Osteocyte (in vitro differentiated cells): ENCODE results near the gene ADAM20. TPM values are rescaled to one million over a fixed set of nuclear protein-coding genes. Genes with fewer than 3 reads are reported as not detected.

Experiments used
- DNase-seq: peaks from one replicate; pipeline ENCODE4 v3.0.0; 2021; ENCODE audit warnings: mixed read lengths; ENCODE audit not compliant: unreplicated experiment; ENCODE audit errors: extremely low spot score
- H3K27ac Mint-ChIP-seq: one replicate; pipeline ENCODE4 v1.8.0; 2021; ENCODE audit warnings: mild to moderate bottlenecking, mixed read lengths; ENCODE audit not compliant: unreplicated experiment
- H3K27me3 Mint-ChIP-seq: one replicate; pipeline ENCODE4 v1.8.0; 2021; ENCODE audit warnings: mixed read lengths; ENCODE audit not compliant: unreplicated experiment
- H3K36me3 Mint-ChIP-seq: one replicate; pipeline ENCODE4 v1.8.0; 2021; ENCODE audit warnings: mixed read lengths; ENCODE audit not compliant: unreplicated experiment
- H3K4me1 Mint-ChIP-seq: one replicate; pipeline ENCODE4 v1.8.0; 2021; ENCODE audit warnings: mixed read lengths; ENCODE audit not compliant: unreplicated experiment
- H3K4me3 Mint-ChIP-seq: one replicate; pipeline ENCODE4 v1.8.0; 2021; ENCODE audit warnings: mild to moderate bottlenecking, moderate library complexity, mixed read lengths; ENCODE audit not compliant: unreplicated experiment
- H3K9me3 Mint-ChIP-seq: one replicate; pipeline ENCODE4 v1.8.0; 2021; ENCODE audit warnings: mixed read lengths; ENCODE audit not compliant: unreplicated experiment
- long read RNA-seq: library from polyadenylated mRNA; unstranded; transcript quantifications from one replicate; pipeline ENCODE4 v2.0.0, GENCODE V29; 2021
- total RNA-seq: library from RNA; stranded (reverse); gene quantifications from 2 replicates; pipeline ENCODE4 v1.2.1, GENCODE V29; 2021
- TF ChIP-seq, protein P1 (sequence below): fragments of 200-600 bp; sonication (generic); IDR thresholded peaks from 2 replicates; pipeline ENCODE4 v1.5.0; 2021; ENCODE audit warnings: antibody characterized with exemption, mild to moderate bottlenecking, moderate library complexity

The ADAM20 gene
- 0.86 and 1.2 TPM in 2 replicates for total RNA-seq
- long read RNA-seq = 0 reads

DNA sequence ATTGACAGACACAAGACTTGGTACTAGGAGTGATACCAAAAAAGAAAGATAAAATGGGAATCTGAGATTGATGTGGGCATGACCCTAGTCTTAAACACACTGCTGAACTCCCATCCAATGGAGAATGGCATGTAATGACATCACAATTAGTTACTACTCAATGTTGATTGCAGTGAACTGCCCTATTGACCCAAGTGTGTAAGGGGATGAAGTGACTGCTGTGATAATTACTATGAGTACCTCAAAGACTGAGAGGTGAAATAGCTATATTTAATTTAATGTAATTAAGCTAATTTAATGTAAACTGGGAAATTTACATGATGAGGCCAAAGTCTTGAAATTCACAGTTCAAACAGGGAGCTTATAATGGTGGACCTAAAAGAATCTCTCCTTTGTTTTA is at the start of gene ADAM20:
Gene ADAM20, minus strand, starts transcription at position 101 of the 400 bp plus-strand sequence. CDS start 10,247 bp downstream, outside the sequence.
- Mint-ChIP-seq H3K27me3 (no peaks in the 10 kb centered on the region), H3K27ac (no peak within 1 kb of the TSS), H3K4me1 (no peaks in the 10 kb centered on the region), H3K4me3 (no peak within 1 kb of the TSS), H3K9me3 (peaks cover 28% of the 10 kb centered on the region), H3K36me3 (peaks cover 33% of the 10 kb centered on the region)
- TF ChIP-seq, protein P1, sequence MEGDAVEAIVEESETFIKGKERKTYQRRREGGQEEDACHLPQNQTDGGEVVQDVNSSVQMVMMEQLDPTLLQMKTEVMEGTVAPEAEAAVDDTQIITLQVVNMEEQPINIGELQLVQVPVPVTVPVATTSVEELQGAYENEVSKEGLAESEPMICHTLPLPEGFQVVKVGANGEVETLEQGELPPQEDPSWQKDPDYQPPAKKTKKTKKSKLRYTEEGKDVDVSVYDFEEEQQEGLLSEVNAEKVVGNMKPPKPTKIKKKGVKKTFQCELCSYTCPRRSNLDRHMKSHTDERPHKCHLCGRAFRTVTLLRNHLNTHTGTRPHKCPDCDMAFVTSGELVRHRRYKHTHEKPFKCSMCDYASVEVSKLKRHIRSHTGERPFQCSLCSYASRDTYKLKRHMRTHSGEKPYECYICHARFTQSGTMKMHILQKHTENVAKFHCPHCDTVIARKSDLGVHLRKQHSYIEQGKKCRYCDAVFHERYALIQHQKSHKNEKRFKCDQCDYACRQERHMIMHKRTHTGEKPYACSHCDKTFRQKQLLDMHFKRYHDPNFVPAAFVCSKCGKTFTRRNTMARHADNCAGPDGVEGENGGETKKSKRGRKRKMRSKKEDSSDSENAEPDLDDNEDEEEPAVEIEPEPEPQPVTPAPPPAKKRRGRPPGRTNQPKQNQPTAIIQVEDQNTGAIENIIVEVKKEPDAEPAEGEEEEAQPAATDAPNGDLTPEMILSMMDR = no peak
- DNase-seq = no peak

DNA sequence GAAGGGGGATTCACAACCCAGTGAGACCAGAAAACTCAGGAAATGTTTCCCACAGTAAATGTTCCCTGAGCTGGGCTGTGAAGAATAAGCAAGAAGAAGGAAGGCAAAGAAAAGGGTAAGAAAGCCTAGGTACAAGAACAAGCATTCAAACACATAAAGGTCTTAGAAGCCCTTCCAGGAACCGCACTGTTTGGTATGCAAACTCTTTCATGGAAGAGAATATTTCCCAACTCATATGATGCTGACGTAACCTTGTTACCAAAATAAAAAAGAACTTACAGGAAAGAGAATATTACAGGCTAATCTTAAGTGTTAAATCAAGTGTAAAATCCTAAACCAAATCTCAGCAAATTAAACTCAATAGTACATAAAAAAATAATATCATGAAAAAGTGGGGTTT is 42.1 kb upstream of the ADAM20 start:
- Mint-ChIP-seq H3K4me1 (no peaks in the 10 kb centered on the region), H3K27me3 (no peaks in the 10 kb centered on the region), H3K27ac (no peak overlapping the region), H3K36me3 (peaks cover 45% of the 10 kb centered on the region), H3K4me3 (no peak overlapping the region), H3K9me3 (peaks cover 9% of the 10 kb centered on the region)
- TF ChIP-seq, protein P1 = no peak
- DNase-seq = no peak

DNA sequence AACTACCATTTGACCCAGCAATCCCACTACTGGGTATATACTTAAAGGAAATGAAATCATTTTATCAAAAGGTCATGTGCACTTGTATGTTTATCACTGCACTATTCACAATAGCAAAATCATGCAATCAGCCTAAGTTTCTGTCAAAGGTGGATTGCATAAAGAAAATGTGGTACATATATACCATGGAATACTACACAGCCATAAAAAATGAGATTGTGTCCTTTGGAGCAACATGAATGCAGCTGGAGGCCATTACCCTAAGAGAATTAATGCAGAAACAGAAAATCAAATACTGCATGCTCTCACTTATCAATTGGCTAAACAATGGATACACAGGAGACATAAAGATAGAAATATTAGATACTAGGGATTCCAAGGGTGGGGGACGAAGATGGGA is 38.2 kb upstream of the ADAM20 start:
- Mint-ChIP-seq H3K27ac (no peak overlapping the region), H3K4me3 (no peak overlapping the region), H3K36me3 (peaks cover 23% of the 10 kb centered on the region), H3K4me1 (no peaks in the 10 kb centered on the region), H3K9me3 (peaks cover 9% of the 10 kb centered on the region), H3K27me3 (no peaks in the 10 kb centered on the region)
- TF ChIP-seq, protein P1 = no peak
- DNase-seq = no peak

DNA sequence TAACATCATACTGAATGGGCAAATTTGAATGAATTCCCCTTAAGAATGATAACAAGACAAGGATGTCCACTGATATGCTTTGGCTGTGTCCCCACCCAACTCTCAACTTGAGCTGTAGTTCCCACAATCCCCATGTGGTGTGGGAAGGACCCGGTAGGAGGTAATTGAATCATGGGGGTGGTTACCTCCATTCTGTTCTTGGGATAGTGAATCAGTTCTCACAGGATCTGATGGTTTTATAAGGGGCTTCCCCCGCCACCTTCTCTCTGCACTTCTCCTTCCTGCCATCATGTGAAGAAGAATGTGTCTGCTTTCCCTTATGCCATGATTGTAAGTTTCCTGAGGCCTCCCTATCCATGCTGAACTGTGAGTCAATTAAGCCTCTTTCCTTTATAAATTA is 36.3 kb upstream of the ADAM20 start:
- Mint-ChIP-seq H3K27me3 (no peaks in the 10 kb centered on the region), H3K4me1 (no peaks in the 10 kb centered on the region), H3K4me3 (no peak overlapping the region), H3K36me3 (peaks cover 26% of the 10 kb centered on the region), H3K9me3 (peaks cover 12% of the 10 kb centered on the region), H3K27ac (no peak overlapping the region)
- TF ChIP-seq, protein P1 = no peak
- DNase-seq = no peak

DNA sequence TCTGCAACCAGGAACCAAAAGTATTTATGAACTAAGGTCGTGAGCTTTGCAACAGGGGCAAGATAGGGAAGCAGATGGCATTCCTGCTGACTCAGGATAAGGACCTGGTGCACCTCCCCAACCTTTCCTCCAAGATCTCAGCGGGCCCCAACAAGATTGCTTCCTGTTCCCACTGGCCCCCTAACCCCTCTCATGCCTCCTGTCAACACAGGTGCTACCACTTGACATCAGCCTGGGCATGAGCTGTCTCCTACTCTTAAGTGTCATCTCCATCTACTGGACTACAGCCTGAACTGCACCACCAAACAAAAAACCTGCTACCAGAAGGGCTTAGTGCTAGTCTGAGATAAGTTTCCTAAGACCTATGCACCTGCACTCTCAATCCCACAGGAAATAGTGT is 33.0 kb upstream of the ADAM20 start:
- no peak for DNase-seq
- Mint-ChIP-seq H3K9me3 (peaks cover 11% of the 10 kb centered on the region), H3K27ac (no peak overlapping the region), H3K27me3 (no peaks in the 10 kb centered on the region), H3K4me1 (no peaks in the 10 kb centered on the region), H3K4me3 (no peak overlapping the region), H3K36me3 (peaks cover 40% of the 10 kb centered on the region)
- TF ChIP-seq, protein P1 = peak; percentile 49
